Ascending aorta (tissue), 2 donors: ENCODE measurements around the gene PCDHB8. TPM values are rescaled to one million over a fixed set of nuclear protein-coding genes. Genes with fewer than 3 reads are reported as not detected.
A peak's percentile ranks its signal among the peaks of the same experiment; 100 is the strongest.
"Not testable (repeated sequence)": the region's sequence is repeated elsewhere in the genome, so short reads cannot be mapped to it uniquely, and the experiment has no call there.

Source experiments
- DNase-seq, 2 donors: peaks; one replicate each; pipeline ENCODE4 v3.0.0-alpha.2; 2019; ENCODE audit warnings: low spot score in 2 of 2
- H3K27ac ChIP-seq, 2 donors: fragments of 200-600 bp; sonication (generic); one replicate each; pipeline ENCODE4 v1.5.1; 2016 to 2017; ENCODE audit warnings: mild to moderate bottlenecking in 1 of 2
- H3K27me3 ChIP-seq: fragments of 200-600 bp; sonication (generic); one replicate; pipeline ENCODE4 v1.5.1; 2017
- H3K36me3 ChIP-seq, 2 donors: fragments of 200-600 bp; sonication (generic); one replicate each; pipeline ENCODE4 v1.5.1; 2016
- H3K4me1 ChIP-seq, 2 donors: fragments of 200-600 bp; sonication (generic); one replicate each; pipeline ENCODE4 v1.5.1; 2016 to 2017; ENCODE audit warnings: mild to moderate bottlenecking in 1 of 2
- H3K4me3 ChIP-seq, 2 donors: fragments of 200-600 bp; sonication (generic); one replicate each; pipeline ENCODE4 v1.5.1; 2016 to 2017; ENCODE audit warnings: mild to moderate bottlenecking in 1 of 2
- H3K9me3 ChIP-seq, 2 donors: fragments of 200-600 bp; sonication (generic); one replicate each; pipeline ENCODE4 v1.5.1; 2016
- intact Hi-C: fragments of 100-400 bp; cut with DNase I; formaldehyde crosslinking; loops from one replicate; pipeline ENCODE4 v1.15.1; 2023
- total RNA-seq: library from RNA; depleted of rRNA; stranded (reverse); fragments of >200 nt; gene quantifications from one replicate; pipeline ENCODE4 v1.1.0, GENCODE V29; 2016
- TF ChIP-seq, protein P1 (sequence below), 3 experiments: fragments of 200-600 bp in 2 of 3; fragments of 450-650 bp in 1 of 3; sonication (generic) in 2 of 3; IDR thresholded peaks; one replicate each; pipeline ENCODE4 v1.5.1; 2016 to 2019; ENCODE audit warnings: antibody characterized with exemption in 3 of 3, mild to moderate bottlenecking in 1 of 3, moderate library complexity in 1 of 3

PCDHB8 gene
- total RNA-seq, 1 donor from 2014 or later: 0.11 TPM

GRCh38 chr5:141213656-141214339 is 36.2 kb downstream of the PCDHB8 start, which contains the start of gene PCDHB13:
Gene PCDHB13, plus strand, starts transcription at chr5:141213919. Its CDS starts 205 bp downstream, at chr5:141214124.
- TF ChIP-seq, protein P1, sequence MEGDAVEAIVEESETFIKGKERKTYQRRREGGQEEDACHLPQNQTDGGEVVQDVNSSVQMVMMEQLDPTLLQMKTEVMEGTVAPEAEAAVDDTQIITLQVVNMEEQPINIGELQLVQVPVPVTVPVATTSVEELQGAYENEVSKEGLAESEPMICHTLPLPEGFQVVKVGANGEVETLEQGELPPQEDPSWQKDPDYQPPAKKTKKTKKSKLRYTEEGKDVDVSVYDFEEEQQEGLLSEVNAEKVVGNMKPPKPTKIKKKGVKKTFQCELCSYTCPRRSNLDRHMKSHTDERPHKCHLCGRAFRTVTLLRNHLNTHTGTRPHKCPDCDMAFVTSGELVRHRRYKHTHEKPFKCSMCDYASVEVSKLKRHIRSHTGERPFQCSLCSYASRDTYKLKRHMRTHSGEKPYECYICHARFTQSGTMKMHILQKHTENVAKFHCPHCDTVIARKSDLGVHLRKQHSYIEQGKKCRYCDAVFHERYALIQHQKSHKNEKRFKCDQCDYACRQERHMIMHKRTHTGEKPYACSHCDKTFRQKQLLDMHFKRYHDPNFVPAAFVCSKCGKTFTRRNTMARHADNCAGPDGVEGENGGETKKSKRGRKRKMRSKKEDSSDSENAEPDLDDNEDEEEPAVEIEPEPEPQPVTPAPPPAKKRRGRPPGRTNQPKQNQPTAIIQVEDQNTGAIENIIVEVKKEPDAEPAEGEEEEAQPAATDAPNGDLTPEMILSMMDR (IDR thresholded peaks at IDR 0.05): peak in 1 of 3 experiments; percentile 20
- intact Hi-C loops, H3K4me3 ChIP-seq: not testable (repeated sequence)

GRCh38 chr5:141214583-141214982 is 37.0 kb downstream of the PCDHB8 start:
- H3K27me3 ChIP-seq, H3K4me3 ChIP-seq, H3K27ac ChIP-seq, DNase-seq, intact Hi-C loops, H3K36me3 ChIP-seq, H3K4me1 ChIP-seq: not testable (repeated sequence)
- peaks cover 58 to 84% of the 10 kb centered on the region in 2 donors for H3K9me3 ChIP-seq

More at GRCh38 chr5:141213656-141214339, 36.2 kb downstream of the PCDHB8 start, which contains the start of gene PCDHB13:
- H3K9me3 ChIP-seq: peaks cover 58 to 84% of the 10 kb centered on the region in 2 donors
- H3K27me3 ChIP-seq, DNase-seq, H3K4me1 ChIP-seq, H3K36me3 ChIP-seq, H3K27ac ChIP-seq: not testable (repeated sequence)

DNA sequence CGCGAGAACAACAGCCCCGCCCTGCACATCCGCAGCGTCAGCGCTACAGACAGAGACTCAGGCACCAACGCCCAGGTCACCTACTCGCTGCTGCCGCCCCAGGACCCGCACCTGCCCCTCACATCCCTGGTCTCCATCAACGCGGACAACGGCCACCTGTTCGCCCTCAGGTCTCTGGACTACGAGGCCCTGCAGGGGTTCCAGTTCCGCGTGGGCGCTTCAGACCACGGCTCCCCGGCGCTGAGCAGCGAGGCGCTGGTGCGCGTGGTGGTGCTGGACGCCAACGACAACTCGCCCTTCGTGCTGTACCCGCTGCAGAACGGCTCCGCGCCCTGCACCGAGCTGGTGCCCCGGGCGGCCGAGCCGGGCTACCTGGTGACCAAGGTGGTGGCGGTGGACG is 37.9 kb downstream of the PCDHB8 start:
- peaks cover 57 to 84% of the 10 kb centered on the region in 2 donors for H3K9me3 ChIP-seq
- H3K4me3 ChIP-seq, intact Hi-C loops, H3K27ac ChIP-seq, H3K4me1 ChIP-seq, H3K36me3 ChIP-seq, H3K27me3 ChIP-seq, DNase-seq: not testable (repeated sequence)

DNA sequence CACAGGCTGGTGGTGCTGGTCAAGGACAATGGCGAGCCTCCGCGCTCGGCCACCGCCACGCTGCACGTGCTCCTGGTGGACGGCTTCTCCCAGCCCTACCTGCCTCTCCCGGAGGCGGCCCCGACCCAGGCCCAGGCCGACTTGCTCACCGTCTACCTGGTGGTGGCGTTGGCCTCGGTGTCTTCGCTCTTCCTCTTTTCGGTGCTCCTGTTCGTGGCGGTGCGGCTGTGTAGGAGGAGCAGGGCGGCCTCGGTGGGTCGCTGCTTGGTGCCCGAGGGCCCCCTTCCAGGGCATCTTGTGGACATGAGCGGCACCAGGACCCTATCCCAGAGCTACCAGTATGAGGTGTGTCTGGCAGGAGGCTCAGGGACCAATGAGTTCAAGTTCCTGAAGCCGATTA is 38.4 kb downstream of the PCDHB8 start:
- H3K36me3 ChIP-seq, DNase-seq, H3K4me3 ChIP-seq, intact Hi-C loops, H3K27ac ChIP-seq, H3K27me3 ChIP-seq, H3K4me1 ChIP-seq: not testable (repeated sequence)
- peaks cover 56 to 84% of the 10 kb centered on the region in 2 donors for H3K9me3 ChIP-seq

DNA sequence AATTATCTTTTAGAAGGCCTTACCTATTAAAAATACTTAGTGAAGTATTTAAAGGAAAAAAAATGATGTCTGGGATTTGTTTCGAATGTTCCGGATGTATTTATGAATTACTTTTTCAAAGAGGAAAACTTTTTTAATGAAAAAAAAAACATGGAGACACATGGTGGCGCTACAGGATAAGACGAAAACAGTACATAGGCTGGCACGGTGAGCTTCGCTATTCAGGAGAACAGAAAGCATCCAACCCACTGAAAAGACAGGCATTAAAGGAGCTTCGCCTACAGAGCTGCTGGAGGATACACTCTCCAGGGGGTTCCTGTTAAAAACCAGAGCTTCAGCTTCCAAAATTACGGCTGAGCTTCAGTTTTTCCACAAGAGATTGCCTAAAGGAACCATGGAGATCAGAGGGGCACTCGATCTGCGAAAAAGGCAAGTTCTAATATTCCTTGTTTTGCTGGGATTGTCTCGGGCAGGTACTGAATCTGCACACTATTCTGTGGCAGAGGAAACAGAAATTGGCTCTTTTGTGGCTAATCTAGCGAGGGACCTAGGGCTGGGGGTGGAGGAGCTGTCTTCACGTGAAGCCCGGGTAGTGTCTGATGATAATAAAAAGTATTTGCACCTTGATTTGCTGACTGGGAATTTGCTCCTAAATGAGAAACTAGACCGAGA is 45.7 kb downstream of the PCDHB8 start, which contains the start of gene PCDHB14:
TSS of gene PCDHB14 (plus strand) at position 232 of the 672 bp plus-strand sequence. CDS start at position 395, 163 bp downstream.
- Histone ChIP-seq H3K36me3 (peaks cover 0 to 7% of the 10 kb centered on the region in 2 donors), H3K27me3 (no peaks in the 10 kb centered on the region), H3K4me3 (peak within 1 kb of the TSS; percentile 22 to 43), H3K27ac (no peak within 1 kb of the TSS), H3K4me1 (no peaks in the 10 kb centered on the region), H3K9me3 (peaks cover 73 to 98% of the 10 kb centered on the region in 2 donors)
- intact Hi-C loops: no loop called here
- TF ChIP-seq, protein P1 (IDR thresholded peaks at IDR 0.05): no peak
- no peak for DNase-seq

DNA sequence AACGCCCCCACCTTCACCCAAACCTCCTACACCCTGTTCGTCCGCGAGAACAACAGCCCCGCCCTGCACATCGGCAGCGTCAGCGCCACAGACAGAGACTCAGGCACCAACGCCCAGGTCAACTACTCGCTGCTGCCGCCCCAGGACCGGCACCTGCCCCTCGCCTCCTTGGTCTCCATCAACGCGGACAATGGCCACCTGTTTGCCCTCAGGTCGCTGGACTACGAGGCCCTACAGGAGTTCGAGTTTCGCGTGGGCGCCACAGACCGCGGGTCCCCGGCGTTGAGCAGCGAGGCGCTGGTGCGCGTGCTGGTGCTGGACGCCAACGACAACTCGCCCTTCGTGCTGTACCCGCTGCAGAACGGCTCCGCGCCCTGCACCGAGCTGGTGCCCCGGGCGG is 47.3 kb downstream of the PCDHB8 start:
- H3K27me3 ChIP-seq, H3K4me3 ChIP-seq, H3K4me1 ChIP-seq, DNase-seq, intact Hi-C loops, H3K36me3 ChIP-seq, H3K27ac ChIP-seq: not testable (repeated sequence)
- peaks cover 63 to 92% of the 10 kb centered on the region in 2 donors for H3K9me3 ChIP-seq

- DNase-seq, H3K27me3 ChIP-seq, H3K36me3 ChIP-seq, H3K27ac ChIP-seq, intact Hi-C loops, H3K4me1 ChIP-seq, H3K4me3 ChIP-seq: not testable (repeated sequence)
- peaks cover 65 to 92% of the 10 kb centered on the region in 2 donors for H3K9me3 ChIP-seq
These were observed 47.8 kb downstream of the PCDHB8 start for GRCh38 chr5:141225421-141225820.

Other genes with a start within 250 kb of the PCDHB8 start
- gene PCDHAC2, start 211.3 kb upstream of the PCDHB8 start, total RNA-seq: not detected
- not detected for gene PCDHB1, start 126.4 kb upstream of the PCDHB8 start, total RNA-seq
- gene PCDHB2, start 83.2 kb upstream of the PCDHB8 start, total RNA-seq: 1.4 TPM
- 1.1 TPM for gene PCDHB3, start 77.3 kb upstream of the PCDHB8 start, total RNA-seq
- gene PCDHB4, start 56.0 kb upstream of the PCDHB8 start, total RNA-seq: 5.1 TPM
- 61.8 TPM for gene PCDHB5, start 42.6 kb upstream of the PCDHB8 start, total RNA-seq
- 1.5 TPM for gene PCDHB6, start 27.7 kb upstream of the PCDHB8 start, total RNA-seq
- gene PCDHB7, start 5.1 kb upstream of the PCDHB8 start, total RNA-seq: 7.6 TPM
- 18.3 TPM for gene PCDHB16, start 4.6 kb downstream of the PCDHB8 start, total RNA-seq
- gene PCDHB9, start 9.4 kb downstream of the PCDHB8 start, total RNA-seq: 1.9 TPM
- gene PCDHB10, start 14.6 kb downstream of the PCDHB8 start, total RNA-seq: 0.21 TPM
- 7.1 TPM for gene PCDHB11, start 21.8 kb downstream of the PCDHB8 start, total RNA-seq
- 19.7 TPM for gene PCDHB12, start 30.9 kb downstream of the PCDHB8 start, total RNA-seq
- 6.7 TPM for gene PCDHB13, start 36.1 kb downstream of the PCDHB8 start, total RNA-seq
- gene PCDHB14, start 45.6 kb downstream of the PCDHB8 start, total RNA-seq: 10.6 TPM
- 2.9 TPM for gene PCDHB15, start 67.6 kb downstream of the PCDHB8 start, total RNA-seq
- not detected for gene SLC25A2, start 126.3 kb downstream of the PCDHB8 start, total RNA-seq
- gene TAF7, start 143.0 kb downstream of the PCDHB8 start, total RNA-seq: 30.1 TPM
- gene PCDHGA1, start 152.7 kb downstream of the PCDHB8 start, total RNA-seq: not detected
- gene PCDHGA2, start 161.0 kb downstream of the PCDHB8 start, total RNA-seq: 4.9 TPM
- 9.2 TPM for gene PCDHGA3, start 166.0 kb downstream of the PCDHB8 start, total RNA-seq
- gene PCDHGB1, start 172.3 kb downstream of the PCDHB8 start, total RNA-seq: 1.8 TPM
- 4.3 TPM for gene PCDHGA4, start 177.2 kb downstream of the PCDHB8 start, total RNA-seq
- 12.2 TPM for gene PCDHGB2, start 182.2 kb downstream of the PCDHB8 start, total RNA-seq
- gene PCDHGA5, start 186.4 kb downstream of the PCDHB8 start, total RNA-seq: 4.5 TPM
- gene PCDHGB3, start 192.5 kb downstream of the PCDHB8 start, total RNA-seq: 14.4 TPM
- gene PCDHGA6, start 196.1 kb downstream of the PCDHB8 start, total RNA-seq: 2.0 TPM
- 4.2 TPM for gene PCDHGA7, start 205.0 kb downstream of the PCDHB8 start, total RNA-seq
- 3.6 TPM for gene PCDHGB4, start 209.9 kb downstream of the PCDHB8 start, total RNA-seq
- 3.2 TPM for gene PCDHGA8, start 214.8 kb downstream of the PCDHB8 start, total RNA-seq
- 19.6 TPM for gene PCDHGB5, start 220.2 kb downstream of the PCDHB8 start, total RNA-seq
- 3.2 TPM for gene PCDHGA9, start 225.0 kb downstream of the PCDHB8 start, total RNA-seq
- gene PCDHGB6, start 230.2 kb downstream of the PCDHB8 start, total RNA-seq: 3.9 TPM
- gene PCDHGA10, start 235.2 kb downstream of the PCDHB8 start, total RNA-seq: 4.4 TPM
- gene PCDHGB7, start 239.9 kb downstream of the PCDHB8 start, total RNA-seq: 10.2 TPM
- gene PCDHGA11, start 243.3 kb downstream of the PCDHB8 start, total RNA-seq: 5.3 TPM